NB4 (cell line): ENCODE data around the gene MBOAT1.

Experiments
- MYC ChIP-seq: IDR thresholded peaks from 2 replicates; pipeline ENCODE4 v1.6.1; 2011; ENCODE audit warnings: low read depth, low read length
- TF ChIP-seq, protein P1 (sequence below): IDR thresholded peaks from one replicate; pipeline ENCODE4 v1.5.1; 2012; ENCODE audit warnings: low read depth, low read length
- TF ChIP-seq, protein P2 (sequence below): IDR thresholded peaks from 2 replicates; pipeline ENCODE4 v1.6.1; 2011; ENCODE audit warnings: low read depth, low read length

GRCh38 chr6:20154753-20155152, 57.5 kb downstream of the MBOAT1 start:
- TF ChIP-seq, protein P1, sequence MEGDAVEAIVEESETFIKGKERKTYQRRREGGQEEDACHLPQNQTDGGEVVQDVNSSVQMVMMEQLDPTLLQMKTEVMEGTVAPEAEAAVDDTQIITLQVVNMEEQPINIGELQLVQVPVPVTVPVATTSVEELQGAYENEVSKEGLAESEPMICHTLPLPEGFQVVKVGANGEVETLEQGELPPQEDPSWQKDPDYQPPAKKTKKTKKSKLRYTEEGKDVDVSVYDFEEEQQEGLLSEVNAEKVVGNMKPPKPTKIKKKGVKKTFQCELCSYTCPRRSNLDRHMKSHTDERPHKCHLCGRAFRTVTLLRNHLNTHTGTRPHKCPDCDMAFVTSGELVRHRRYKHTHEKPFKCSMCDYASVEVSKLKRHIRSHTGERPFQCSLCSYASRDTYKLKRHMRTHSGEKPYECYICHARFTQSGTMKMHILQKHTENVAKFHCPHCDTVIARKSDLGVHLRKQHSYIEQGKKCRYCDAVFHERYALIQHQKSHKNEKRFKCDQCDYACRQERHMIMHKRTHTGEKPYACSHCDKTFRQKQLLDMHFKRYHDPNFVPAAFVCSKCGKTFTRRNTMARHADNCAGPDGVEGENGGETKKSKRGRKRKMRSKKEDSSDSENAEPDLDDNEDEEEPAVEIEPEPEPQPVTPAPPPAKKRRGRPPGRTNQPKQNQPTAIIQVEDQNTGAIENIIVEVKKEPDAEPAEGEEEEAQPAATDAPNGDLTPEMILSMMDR: no peak
- TF ChIP-seq, protein P2, sequence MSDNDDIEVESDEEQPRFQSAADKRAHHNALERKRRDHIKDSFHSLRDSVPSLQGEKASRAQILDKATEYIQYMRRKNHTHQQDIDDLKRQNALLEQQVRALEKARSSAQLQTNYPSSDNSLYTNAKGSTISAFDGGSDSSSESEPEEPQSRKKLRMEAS: no peak
- TF ChIP-seq MYC: no peak
